Stomach smooth muscle (tissue), 2 donors: ENCODE results near the gene F11R.
"Not testable (repeated sequence)": the region's sequence is repeated elsewhere in the genome, so short reads cannot be mapped to it uniquely, and the experiment has no call there.

Source experiments
- H3K27ac ChIP-seq: one replicate; pipeline ENCODE4 v1.7.0; 2013; ENCODE audit warnings: mild to moderate bottlenecking, low read length, inconsistent platforms
- H3K27me3 ChIP-seq, 2 donors: one replicate each; pipeline ENCODE4 v1.7.0; 2013; ENCODE audit warnings: low read length in 2 of 2; ENCODE audit not compliant: insufficient read depth in 2 of 2, control insufficient read depth in 1 of 2
- H3K36me3 ChIP-seq, 2 donors: one replicate each; pipeline ENCODE4 v1.7.0; 2013; ENCODE audit warnings: low read length in 2 of 2; ENCODE audit not compliant: control insufficient read depth in 2 of 2, insufficient read depth in 2 of 2
- H3K4me1 ChIP-seq: one replicate; pipeline ENCODE4 v1.7.0; 2013; ENCODE audit warnings: low read length; ENCODE audit not compliant: control insufficient read depth, insufficient read depth
- H3K4me3 ChIP-seq, 2 donors: one replicate each; pipeline ENCODE4 v1.7.0; 2013; ENCODE audit warnings: low read length in 2 of 2
- H3K9ac ChIP-seq, 2 donors: one replicate each; pipeline ENCODE4 v1.7.0; 2013; ENCODE audit warnings: low read length in 2 of 2, mild to moderate bottlenecking in 1 of 2
- H3K9me3 ChIP-seq, 2 donors: one replicate each; pipeline ENCODE4 v1.7.0; 2013; ENCODE audit warnings: low read length in 2 of 2; ENCODE audit not compliant: control insufficient read depth in 2 of 2
- donor health status: healthy.
- donor health status: Pancreatic carcinoma.

The F11R gene

DNA sequence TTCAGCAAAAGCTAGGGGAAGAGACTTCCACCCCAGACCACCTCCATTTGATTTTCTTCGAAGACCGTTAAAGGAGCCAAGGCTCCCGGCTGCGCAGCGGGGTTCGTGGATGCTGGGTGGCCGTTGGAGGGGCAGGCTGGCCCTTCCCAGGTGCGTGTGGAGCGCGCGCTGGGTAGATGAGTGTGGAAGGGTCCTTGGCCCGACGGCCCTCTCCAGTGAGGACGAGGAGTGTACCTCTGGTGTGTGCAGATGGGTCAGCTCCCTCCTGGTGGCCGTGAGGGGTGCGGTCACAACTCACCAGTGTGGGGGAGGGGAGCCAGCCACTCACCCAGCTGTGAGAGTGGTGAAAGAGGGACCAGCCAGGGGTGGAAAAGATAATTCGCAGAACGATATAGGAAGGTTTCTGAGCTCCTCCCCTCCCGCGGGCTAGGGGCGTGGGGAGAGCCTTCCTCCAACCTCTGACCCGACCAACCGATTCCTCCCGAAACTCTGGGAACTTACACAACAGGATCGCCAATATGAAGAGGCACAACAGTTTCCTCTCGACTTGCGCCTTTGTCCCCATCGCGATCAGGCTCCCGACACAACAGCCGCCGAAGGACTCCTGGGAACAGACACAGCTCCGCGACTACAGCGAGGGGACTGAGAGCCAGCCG, at the start of gene F11R:
TSS of gene F11R (minus strand) at position 644 of the 656 bp plus-strand sequence. CDS start at position 565, 79 bp downstream.
- Histone ChIP-seq H3K9ac (peak within 1 kb of the TSS in 1 of 2 donors; percentile 64), H3K36me3 (no peaks in the 10 kb centered on the region), H3K27me3 (peaks cover 13 to 17% of the 10 kb centered on the region in 2 donors), H3K9me3 (no peaks in the 10 kb centered on the region), H3K4me1 (peaks cover 9% of the 10 kb centered on the region), H3K27ac (peak within 1 kb of the TSS; percentile 31), H3K4me3 (peak within 1 kb of the TSS; percentile 59 to 70)

DNA sequence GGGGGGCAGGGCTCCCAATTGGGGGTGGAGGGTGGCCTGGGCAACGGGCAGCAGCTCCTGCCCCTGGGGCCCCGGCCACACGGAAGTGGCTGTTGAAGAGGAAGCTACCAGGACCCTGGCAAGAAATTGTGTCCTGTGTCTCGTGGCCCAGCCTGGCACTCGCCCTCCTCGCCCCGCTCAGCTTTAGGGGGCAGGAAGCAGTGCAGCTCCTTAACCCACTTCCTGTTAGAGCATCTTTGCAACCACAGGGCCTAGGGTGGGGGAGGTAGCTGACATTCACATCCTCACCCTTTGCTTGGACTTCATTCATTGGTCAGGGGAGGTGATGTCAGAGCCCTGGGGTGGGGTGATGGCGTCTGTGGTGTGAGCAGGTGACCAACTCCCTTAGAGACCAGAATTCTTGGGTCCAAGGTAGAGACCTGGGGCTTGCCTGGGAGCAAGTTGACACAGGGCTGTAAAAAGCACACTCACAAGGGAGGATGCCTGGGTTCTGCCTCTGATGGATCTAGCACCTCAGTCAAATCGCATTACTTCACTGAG, 48.8 kb upstream of the F11R start, which contains the start of gene ARHGAP30:
TSS of gene ARHGAP30 (minus strand) at position 161 of the 540 bp plus-strand sequence. CDS start 267 bp downstream, outside the sequence.
- H3K9ac ChIP-seq = no peak within 1 kb of the TSS
- H3K27me3 ChIP-seq = peaks cover 0 to 7% of the 10 kb centered on the region in 2 donors
- peak within 1 kb of the TSS in 1 of 2 donors; percentile 52 for H3K4me3 ChIP-seq
- no peak within 1 kb of the TSS for H3K27ac ChIP-seq
- no peaks in the 10 kb centered on the region for H3K4me1 ChIP-seq
- H3K9me3 ChIP-seq = no peaks in the 10 kb centered on the region
- no peaks in the 10 kb centered on the region for H3K36me3 ChIP-seq

DNA sequence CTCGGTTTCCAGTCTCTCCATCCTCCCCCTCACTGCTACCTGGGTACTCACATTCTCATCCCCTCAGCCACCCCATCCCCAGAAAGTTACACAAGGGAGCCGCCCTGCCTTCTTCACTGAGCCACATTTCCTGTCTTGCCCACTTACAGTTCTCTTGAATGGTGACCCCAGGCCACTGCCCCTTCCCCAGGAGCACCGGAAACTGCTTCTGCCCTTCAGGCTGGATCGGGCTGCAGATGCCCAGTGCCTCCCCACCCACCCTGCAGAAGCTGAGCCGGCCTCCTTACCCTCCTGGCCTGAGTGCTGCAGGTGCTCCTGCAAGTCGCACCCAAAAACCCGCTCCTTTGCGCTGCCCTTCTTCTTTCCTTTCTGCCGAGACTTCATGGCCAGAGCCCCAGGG, 48.3 kb upstream of the F11R start:
- H3K36me3 ChIP-seq = no peaks in the 10 kb centered on the region
- peaks cover 0 to 7% of the 10 kb centered on the region in 2 donors for H3K27me3 ChIP-seq
- no peak overlapping the region for H3K9ac ChIP-seq
- no peaks in the 10 kb centered on the region for H3K9me3 ChIP-seq
- H3K4me3 ChIP-seq = peak overlapping the region in 1 of 2 donors; percentile 52
- H3K4me1 ChIP-seq = no peaks in the 10 kb centered on the region
- H3K27ac ChIP-seq = no peak overlapping the region

DNA sequence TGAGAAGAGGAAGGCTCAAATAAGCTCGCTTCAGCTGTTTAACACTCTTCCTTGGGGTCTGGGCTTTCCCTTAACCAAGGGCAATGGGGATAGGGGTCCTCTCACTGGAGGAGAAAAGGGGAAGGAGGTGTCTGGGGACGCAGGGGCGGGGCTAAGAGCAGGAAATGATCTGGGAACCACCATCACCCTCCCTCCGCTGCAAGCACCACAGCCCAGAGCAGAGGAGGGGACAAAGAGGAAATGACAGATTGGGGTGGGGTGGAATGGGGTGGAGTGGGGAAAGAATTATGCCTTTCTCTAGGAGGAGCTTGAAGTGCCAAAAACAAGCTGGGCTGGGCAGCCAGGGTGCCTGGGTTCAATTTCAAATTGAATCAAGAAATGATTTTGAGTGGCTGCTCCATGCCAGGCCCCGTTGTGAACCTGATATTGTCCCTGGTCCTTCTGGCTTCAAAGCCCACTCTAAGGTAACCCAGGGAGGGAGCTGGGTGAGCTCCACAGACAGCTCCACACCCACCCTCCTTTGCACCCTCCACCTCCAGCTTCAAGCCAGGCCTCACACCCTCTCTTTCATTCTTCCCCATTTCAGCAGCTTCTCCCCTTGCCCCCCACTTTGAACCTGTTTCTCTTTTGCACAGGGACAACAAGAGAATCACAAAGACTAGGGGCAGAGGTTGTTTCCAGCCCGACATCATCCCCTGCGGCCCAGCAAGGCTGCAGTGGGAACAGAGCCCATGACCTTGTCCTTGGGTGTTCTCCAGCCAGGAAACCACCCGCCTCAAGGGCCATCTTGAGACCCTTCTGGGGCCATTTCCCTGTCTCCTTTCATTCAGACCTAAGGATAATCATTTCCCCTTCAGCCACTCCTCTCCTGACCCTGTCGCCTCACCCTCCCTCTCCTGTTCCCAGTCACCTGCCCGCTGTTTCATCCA, 47.6 kb upstream of the F11R start:
- Histone ChIP-seq H3K27me3 (peaks cover 0 to 7% of the 10 kb centered on the region in 2 donors), H3K4me1 (no peaks in the 10 kb centered on the region), H3K27ac (no peak overlapping the region), H3K36me3 (no peaks in the 10 kb centered on the region), H3K9ac (no peak overlapping the region), H3K4me3 (peak overlapping the region in 1 of 2 donors; percentile 52), H3K9me3 (no peaks in the 10 kb centered on the region)

DNA sequence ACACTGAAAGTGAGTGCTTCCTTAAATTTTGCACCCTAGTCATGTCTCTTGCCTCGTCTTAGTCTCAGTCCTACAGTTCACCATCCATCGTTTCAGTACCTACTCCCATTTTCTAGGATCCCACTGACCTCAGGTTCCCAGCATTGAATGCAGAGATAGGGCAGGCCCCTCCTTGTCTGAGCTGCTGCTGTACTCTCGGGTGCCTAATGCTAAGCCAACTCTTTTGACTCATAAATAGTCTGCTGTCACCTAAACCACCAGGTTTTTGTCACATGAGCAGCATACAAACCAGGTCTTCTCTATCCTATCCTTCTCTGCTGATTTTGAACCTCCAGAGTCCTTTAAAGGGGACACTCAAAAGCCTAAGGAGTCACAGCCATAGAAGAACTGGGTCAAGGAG, 45.7 kb upstream of the F11R start:
- H3K36me3 ChIP-seq = no peaks in the 10 kb centered on the region
- H3K27ac ChIP-seq = no peak overlapping the region
- H3K4me3 ChIP-seq = no peak overlapping the region
- H3K4me1 ChIP-seq = no peaks in the 10 kb centered on the region
- H3K27me3 ChIP-seq = peaks cover 0 to 7% of the 10 kb centered on the region in 2 donors
- no peak overlapping the region for H3K9ac ChIP-seq
- no peaks in the 10 kb centered on the region for H3K9me3 ChIP-seq

DNA sequence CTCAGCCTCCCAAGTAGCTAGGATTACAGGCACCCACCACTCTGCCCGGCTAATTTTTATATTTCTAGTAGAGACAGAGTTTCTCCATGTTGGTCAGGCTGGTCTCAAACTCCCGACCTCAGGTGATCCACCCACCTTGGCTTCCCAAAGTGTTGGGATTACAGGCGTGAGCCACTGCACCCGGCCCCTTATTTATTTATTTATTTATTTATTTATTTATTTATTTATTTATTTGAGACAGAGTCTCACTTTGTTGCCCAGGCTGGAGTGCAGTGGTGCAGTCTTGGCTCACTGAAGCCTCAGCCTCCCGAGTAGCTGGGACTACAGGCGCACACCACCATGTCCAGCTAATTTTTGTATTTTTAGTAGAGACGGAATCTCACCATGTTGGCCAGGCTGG, 44.7 kb upstream of the F11R start:
- not testable (repeated sequence) for H3K36me3 ChIP-seq, H3K27me3 ChIP-seq, H3K4me1 ChIP-seq, H3K9ac ChIP-seq, H3K27ac ChIP-seq, H3K4me3 ChIP-seq, H3K9me3 ChIP-seq

DNA sequence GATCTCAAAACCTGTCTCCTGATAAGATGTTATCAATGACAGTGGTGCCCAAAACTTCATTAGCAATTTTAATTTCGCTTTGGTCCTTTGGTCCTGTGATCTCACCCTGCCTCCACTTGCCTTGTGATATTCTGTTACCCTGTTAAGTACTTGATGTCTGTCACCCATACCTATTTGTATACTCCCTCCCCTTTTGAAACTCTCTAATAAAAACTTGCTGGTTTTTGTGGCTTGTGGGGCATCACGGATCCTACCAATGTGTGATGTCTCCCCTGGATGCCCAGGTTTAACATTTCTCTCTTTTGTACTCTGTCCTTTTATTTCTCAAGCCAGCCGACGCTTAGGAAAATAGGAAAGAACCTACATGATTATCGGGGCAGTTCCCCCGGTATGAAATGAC, 43.0 kb upstream of the F11R start:
- H3K4me3 ChIP-seq, H3K27me3 ChIP-seq: not testable (repeated sequence)

DNA sequence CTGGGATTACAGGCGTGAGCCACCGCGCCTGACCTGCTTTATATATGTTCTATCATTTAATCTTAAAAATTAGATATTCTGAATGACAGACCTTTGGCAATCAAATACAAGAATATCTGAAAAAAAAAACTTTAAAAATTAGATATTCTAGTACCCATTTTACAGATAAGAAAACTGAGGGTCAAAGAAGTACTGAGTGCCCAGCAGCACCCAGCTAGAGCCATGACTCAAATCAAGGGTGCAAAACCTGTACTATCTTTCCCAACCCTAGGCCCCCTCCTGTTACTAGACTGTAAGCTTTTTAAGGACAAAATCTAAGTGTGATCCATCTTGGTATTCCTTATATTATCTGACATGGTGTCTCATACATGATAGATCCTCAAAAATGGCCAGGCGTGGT, 40.5 kb upstream of the F11R start:
- no peaks in the 10 kb centered on the region for H3K9me3 ChIP-seq
- no peak overlapping the region for H3K9ac ChIP-seq
- no peak overlapping the region for H3K4me3 ChIP-seq
- no peak overlapping the region for H3K27ac ChIP-seq
- H3K27me3 ChIP-seq = no peaks in the 10 kb centered on the region
- no peaks in the 10 kb centered on the region for H3K4me1 ChIP-seq
- no peaks in the 10 kb centered on the region for H3K36me3 ChIP-seq

More for the DNA sequence above, 43.0 kb upstream of the F11R start:
- H3K9me3 ChIP-seq, H3K4me1 ChIP-seq, H3K27ac ChIP-seq, H3K9ac ChIP-seq, H3K36me3 ChIP-seq: not testable (repeated sequence)

DNA sequence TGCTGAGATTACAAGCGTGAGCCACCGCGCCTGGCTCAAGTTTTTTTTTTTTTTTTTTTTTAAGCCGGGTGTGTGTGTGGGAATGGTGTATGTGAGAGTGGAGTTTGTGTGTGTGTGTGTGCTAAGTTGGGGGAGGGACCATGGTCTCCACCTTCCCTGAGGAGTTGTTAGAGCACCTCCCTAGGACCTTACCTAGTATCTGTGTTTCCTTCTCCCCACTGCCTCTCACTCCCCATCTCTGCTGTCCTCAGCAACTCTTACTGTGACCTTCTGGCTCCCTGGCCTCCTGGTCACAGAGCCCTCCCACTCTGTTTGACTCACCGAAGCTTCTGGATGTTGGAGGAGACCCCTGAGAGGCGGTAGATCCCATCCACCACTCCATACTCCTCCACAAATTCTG, 38.3 kb upstream of the F11R start:
- Histone ChIP-seq H3K9ac (no peak overlapping the region), H3K9me3 (no peaks in the 10 kb centered on the region), H3K4me1 (no peaks in the 10 kb centered on the region), H3K27ac (no peak overlapping the region), H3K27me3 (peaks cover 9 to 12% of the 10 kb centered on the region in 2 donors), H3K36me3 (no peaks in the 10 kb centered on the region), H3K4me3 (no peak overlapping the region)

DNA sequence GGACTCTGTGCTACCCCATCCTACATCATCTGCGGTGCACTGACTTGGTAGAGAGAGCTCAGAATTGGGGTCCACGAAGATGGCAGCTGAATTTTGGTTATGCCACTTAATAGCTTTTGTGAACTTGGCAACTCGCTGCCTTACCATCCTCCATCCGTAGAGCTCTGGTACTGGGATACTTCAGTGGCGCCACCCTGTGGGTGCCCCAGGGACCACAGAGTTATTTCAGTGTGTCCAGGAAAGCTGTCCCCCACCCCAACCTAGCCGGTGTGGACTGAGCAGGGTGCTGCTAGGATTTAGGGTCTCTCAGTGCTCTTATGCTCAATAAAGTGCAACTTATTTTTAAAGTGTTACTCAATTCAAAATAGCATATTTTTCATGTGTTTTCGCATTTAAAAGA, 33.9 kb upstream of the F11R start:
- H3K36me3 ChIP-seq = no peaks in the 10 kb centered on the region
- H3K4me3 ChIP-seq = no peak overlapping the region
- no peaks in the 10 kb centered on the region for H3K9me3 ChIP-seq
- H3K27ac ChIP-seq = no peak overlapping the region
- peaks cover 9 to 14% of the 10 kb centered on the region in 2 donors for H3K27me3 ChIP-seq
- H3K4me1 ChIP-seq = no peaks in the 10 kb centered on the region
- H3K9ac ChIP-seq = no peak overlapping the region
